Fibroblast of mammary gland (primary cell): ENCODE data around the gene GALNT3.

Source experiments
- DNase-seq: peaks from one replicate; pipeline ENCODE4 v3.0.0-alpha.2; 2010; ENCODE audit warnings: low read depth
- H3K4me3 ChIP-seq: 2 replicates; pipeline ENCODE4 v1.5.1; 2011; ENCODE audit warnings: low read depth, mild to moderate bottlenecking, low read length, moderate library complexity; ENCODE audit not compliant: control insufficient read depth
- TF ChIP-seq, protein P1 (sequence below): conservative IDR thresholded peaks from 2 replicates; pipeline ENCODE4 v1.5.1; 2011; ENCODE audit warnings: low read depth, low read length, inconsistent platforms; ENCODE audit not compliant: control insufficient read depth, insufficient read depth

The GALNT3 gene

DNA sequence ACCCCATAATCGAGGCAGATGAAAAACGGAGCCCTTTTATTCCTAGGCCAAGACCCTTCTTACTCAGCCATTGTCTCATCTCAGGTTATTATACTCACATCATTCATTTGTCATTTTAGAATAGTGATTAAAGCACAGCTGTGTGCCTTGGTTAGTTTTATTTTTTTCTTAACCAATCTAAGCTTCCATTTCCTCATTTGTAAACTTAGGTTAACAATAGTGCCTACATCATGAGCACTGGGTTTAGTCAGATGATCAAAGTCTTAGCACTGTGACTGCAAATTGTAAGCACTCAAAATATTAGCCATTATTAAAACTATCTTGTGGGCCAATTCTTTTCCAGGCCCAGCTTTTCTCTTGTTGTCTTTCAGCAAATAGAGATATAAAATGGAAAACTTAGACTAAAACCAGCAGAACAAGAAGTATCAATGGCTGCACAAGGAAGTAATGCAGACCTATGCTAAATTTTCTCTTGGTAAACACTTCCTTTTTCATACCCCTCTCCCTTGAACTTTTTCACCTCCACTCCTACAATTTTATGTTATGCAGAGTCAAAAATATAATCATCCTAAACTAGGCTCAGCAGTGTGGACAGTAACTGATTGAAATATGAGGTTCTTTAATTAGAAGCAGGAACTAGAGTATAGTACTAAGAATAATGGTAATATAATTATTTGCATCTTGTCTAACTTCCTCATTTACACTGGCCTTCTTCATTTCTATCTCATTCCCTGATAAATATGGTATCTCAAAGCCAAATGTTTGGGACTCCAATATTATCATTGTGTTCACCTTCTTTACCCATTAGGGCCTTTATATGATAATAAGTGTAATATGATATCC is 21.5 kb upstream of the GALNT3 start:
- DNase-seq: no peak
- TF ChIP-seq, protein P1, sequence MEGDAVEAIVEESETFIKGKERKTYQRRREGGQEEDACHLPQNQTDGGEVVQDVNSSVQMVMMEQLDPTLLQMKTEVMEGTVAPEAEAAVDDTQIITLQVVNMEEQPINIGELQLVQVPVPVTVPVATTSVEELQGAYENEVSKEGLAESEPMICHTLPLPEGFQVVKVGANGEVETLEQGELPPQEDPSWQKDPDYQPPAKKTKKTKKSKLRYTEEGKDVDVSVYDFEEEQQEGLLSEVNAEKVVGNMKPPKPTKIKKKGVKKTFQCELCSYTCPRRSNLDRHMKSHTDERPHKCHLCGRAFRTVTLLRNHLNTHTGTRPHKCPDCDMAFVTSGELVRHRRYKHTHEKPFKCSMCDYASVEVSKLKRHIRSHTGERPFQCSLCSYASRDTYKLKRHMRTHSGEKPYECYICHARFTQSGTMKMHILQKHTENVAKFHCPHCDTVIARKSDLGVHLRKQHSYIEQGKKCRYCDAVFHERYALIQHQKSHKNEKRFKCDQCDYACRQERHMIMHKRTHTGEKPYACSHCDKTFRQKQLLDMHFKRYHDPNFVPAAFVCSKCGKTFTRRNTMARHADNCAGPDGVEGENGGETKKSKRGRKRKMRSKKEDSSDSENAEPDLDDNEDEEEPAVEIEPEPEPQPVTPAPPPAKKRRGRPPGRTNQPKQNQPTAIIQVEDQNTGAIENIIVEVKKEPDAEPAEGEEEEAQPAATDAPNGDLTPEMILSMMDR: no peak
- no peak overlapping the region for H3K4me3 ChIP-seq

DNA sequence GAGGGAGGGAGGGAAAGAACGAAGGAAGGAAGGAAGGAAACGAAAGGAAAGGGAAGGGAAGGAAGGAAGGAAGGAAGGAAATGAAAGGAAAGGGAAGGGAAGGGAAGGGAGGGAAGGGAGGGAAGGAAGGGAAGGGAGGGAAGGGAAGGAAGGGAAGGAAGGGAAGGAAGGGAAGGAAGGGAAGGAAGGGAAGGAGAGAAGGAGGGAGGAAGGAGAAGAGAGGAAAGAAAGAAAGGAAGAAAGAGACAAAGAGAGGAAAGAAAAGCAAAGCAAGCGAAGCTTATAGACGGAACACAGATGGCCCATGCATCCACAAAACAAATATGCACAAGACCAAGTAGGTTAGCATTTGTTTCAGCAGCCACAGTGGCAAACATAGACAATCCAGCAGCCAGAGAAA is 20.4 kb upstream of the GALNT3 start:
- TF ChIP-seq, protein P1: no peak

DNA sequence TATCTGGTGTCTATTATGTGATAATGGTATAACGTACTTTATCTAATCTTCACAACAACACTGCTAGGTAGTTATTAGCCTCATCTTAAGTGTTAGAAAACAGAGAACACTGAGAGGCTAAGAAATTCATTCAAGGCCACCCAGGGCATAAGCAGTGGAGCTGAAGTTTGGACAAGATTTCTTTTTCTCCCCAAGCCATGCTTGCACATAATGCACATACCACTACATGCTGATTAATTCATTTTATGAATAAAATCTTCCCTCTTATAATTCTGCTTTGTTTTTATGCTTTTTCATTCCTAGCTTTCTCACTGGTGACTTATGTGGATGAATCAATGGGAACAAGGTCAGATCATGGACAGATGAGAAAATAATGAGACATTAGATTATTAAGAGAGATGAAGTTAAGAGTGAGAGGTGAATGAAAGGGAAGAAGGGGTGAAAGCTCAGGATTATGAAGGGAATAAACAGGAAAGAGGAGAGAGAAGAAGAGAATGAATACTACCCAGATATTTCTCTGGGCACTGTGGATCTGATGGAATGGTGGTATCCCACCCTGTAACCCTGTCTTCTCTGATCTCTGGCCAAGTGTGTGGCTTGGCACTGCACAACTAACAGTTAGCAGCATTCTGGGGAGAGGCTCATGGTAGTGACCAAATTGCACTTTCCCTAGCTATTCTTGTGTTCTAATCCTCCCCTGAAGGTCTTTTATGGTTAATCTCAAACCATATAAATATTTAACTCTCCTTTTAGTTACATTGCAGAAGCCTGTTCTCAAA is 17.7 kb upstream of the GALNT3 start:
- no peak for DNase-seq
- no peak overlapping the region for H3K4me3 ChIP-seq

More for the DNA sequence above, 20.4 kb upstream of the GALNT3 start:
- no peak overlapping the region for H3K4me3 ChIP-seq
- no peak for DNase-seq

DNA sequence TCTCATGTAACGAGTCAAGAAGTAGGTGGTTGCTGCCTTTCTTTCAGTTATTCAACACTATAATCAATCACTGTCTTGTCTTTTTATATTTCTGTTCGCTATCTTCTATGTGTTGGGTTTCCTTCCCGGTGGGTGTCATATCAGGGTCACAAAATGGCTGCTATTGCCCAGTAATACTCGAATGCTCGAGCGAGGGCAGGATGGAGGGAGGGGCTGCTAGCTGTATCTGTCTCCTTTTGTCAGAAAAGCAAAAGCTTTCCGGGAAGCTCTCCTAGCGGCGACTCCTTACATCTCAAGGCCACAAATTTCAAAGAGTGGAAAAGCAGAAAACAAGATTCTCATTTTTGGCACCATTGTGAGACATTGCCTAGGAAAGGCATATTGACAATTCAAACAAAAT is 16.4 kb upstream of the GALNT3 start:
- TF ChIP-seq, protein P1: no peak
- H3K4me3 ChIP-seq: no peak overlapping the region
- DNase-seq: no peak

More for the DNA sequence above, 17.7 kb upstream of the GALNT3 start:
- TF ChIP-seq, protein P1: no peak

DNA sequence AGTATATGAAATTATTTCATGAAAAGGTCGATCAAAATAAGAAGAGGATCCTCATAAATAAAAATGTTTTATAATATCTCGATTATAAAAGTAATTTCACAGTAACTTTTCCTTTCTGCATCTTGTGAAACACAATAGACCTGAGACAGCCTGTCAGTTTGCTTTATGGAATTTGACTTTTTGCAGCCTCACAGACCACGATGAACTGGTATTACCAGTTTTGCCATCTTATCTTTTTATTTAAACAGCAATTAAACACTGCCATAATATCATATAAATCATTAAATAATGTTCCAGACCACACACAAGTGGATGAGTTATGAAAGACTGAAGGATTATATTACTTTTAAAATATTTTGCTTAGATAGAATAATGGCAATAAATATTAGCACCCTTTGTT is 10.7 kb upstream of the GALNT3 start:
- TF ChIP-seq, protein P1: no peak
- no peak overlapping the region for H3K4me3 ChIP-seq
- DNase-seq: no peak

DNA sequence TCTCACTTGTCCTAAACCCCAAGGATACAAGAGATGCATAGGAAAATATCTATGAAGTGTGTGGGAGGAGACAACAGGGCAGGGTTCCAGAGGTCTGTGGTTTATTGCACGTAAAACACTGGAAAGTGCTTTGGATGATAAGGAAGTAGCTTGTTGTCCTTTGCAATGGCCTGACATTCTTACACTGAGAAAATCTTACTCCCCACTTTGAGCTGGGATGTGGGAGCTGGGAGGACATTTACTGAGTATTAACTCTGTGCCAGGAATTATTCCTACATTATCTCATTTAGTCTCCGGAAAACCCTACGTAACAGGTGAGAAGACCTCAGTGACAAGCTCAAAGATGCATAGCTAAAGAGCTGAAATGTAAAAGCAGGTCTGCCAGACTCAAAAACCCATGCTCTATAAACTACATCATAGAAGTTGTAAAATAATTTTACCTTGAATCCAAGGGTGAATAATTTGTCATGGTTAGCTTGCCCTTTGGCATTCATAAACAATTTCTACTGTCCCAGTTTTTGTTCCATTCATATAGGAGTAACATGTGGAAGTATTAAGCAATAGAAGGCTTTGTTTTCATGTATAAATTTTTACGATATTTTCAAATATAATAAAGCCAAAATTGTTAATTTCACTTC is 9.2 kb upstream of the GALNT3 start:
- TF ChIP-seq, protein P1: no peak
- H3K4me3 ChIP-seq: no peak overlapping the region
- DNase-seq: peak; percentile 34
